ENCODE results near the gene CDKAL1. TPM values are rescaled to one million over a fixed set of nuclear protein-coding genes. Genes with fewer than 3 reads are reported as not detected.

The CDKAL1 gene
- total and polyA plus RNA-seq, 2 of the 8 experiments (the other 6 are each of a cell fraction or from before 2014, with no cell fraction given) = 8.4 to 24.6 TPM

DNA sequence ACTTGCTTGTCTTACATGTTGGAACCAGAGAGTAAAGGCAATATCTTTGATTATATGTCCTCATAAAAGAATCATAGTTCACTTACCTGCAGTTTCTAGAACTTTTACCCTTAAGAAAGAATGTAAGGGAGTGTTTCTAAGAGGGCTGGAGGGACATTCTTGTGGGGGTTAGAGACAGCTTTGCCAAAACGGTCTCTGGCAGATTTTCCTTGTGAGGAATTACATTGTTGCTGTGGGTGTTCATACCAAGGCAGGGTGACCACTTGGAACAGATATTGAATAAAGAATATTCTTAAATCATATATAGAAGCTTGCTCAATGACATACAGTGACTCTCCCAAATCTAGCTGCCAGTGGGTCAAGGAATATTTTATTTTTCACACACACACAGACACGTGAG is 541.7 kb downstream of the CDKAL1 start (continued):
- TF ChIP-seq, protein P1, sequence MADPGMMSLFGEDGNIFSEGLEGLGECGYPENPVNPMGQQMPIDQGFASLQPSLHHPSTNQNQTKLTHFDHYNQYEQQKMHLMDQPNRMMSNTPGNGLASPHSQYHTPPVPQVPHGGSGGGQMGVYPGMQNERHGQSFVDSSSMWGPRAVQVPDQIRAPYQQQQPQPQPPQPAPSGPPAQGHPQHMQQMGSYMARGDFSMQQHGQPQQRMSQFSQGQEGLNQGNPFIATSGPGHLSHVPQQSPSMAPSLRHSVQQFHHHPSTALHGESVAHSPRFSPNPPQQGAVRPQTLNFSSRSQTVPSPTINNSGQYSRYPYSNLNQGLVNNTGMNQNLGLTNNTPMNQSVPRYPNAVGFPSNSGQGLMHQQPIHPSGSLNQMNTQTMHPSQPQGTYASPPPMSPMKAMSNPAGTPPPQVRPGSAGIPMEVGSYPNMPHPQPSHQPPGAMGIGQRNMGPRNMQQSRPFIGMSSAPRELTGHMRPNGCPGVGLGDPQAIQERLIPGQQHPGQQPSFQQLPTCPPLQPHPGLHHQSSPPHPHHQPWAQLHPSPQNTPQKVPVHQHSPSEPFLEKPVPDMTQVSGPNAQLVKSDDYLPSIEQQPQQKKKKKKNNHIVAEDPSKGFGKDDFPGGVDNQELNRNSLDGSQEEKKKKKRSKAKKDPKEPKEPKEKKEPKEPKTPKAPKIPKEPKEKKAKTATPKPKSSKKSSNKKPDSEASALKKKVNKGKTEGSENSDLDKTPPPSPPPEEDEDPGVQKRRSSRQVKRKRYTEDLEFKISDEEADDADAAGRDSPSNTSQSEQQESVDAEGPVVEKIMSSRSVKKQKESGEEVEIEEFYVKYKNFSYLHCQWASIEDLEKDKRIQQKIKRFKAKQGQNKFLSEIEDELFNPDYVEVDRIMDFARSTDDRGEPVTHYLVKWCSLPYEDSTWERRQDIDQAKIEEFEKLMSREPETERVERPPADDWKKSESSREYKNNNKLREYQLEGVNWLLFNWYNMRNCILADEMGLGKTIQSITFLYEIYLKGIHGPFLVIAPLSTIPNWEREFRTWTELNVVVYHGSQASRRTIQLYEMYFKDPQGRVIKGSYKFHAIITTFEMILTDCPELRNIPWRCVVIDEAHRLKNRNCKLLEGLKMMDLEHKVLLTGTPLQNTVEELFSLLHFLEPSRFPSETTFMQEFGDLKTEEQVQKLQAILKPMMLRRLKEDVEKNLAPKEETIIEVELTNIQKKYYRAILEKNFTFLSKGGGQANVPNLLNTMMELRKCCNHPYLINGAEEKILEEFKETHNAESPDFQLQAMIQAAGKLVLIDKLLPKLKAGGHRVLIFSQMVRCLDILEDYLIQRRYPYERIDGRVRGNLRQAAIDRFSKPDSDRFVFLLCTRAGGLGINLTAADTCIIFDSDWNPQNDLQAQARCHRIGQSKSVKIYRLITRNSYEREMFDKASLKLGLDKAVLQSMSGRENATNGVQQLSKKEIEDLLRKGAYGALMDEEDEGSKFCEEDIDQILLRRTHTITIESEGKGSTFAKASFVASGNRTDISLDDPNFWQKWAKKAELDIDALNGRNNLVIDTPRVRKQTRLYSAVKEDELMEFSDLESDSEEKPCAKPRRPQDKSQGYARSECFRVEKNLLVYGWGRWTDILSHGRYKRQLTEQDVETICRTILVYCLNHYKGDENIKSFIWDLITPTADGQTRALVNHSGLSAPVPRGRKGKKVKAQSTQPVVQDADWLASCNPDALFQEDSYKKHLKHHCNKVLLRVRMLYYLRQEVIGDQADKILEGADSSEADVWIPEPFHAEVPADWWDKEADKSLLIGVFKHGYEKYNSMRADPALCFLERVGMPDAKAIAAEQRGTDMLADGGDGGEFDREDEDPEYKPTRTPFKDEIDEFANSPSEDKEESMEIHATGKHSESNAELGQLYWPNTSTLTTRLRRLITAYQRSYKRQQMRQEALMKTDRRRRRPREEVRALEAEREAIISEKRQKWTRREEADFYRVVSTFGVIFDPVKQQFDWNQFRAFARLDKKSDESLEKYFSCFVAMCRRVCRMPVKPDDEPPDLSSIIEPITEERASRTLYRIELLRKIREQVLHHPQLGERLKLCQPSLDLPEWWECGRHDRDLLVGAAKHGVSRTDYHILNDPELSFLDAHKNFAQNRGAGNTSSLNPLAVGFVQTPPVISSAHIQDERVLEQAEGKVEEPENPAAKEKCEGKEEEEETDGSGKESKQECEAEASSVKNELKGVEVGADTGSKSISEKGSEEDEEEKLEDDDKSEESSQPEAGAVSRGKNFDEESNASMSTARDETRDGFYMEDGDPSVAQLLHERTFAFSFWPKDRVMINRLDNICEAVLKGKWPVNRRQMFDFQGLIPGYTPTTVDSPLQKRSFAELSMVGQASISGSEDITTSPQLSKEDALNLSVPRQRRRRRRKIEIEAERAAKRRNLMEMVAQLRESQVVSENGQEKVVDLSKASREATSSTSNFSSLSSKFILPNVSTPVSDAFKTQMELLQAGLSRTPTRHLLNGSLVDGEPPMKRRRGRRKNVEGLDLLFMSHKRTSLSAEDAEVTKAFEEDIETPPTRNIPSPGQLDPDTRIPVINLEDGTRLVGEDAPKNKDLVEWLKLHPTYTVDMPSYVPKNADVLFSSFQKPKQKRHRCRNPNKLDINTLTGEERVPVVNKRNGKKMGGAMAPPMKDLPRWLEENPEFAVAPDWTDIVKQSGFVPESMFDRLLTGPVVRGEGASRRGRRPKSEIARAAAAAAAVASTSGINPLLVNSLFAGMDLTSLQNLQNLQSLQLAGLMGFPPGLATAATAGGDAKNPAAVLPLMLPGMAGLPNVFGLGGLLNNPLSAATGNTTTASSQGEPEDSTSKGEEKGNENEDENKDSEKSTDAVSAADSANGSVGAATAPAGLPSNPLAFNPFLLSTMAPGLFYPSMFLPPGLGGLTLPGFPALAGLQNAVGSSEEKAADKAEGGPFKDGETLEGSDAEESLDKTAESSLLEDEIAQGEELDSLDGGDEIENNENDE (IDR thresholded peaks at IDR 0.05; ENCODE audit: insufficient replicate concordance, low read length) = no peak
- TF ChIP-seq GTF2F1 (IDR thresholded peaks at IDR 0.05; ENCODE audit: borderline replicate concordance, low read depth, low read length) = no peak

Data from H1 (cell line).